ENCODE results near the gene OR7G1.

GRCh38 chr19:9156304-9156703 lies 40.7 kb upstream of the OR7G1 start:
- TF ChIP-seq TCF12 (IDR thresholded peaks at IDR 0.05; ENCODE audit: low read depth, low read length) (no peak), HDAC2 (IDR thresholded peaks at IDR 0.05; ENCODE audit: borderline replicate concordance in 1 of 2, low read depth in 2 of 2, low read length in 2 of 2) (no peak), POLR2AphosphoS5 (IDR thresholded peaks at IDR 0.05; ENCODE audit: low read depth, low read length) (no peak), KDM1A (IDR thresholded peaks at IDR 0.05; ENCODE audit: borderline replicate concordance, low read length) (no peak), EP300 (IDR thresholded peaks at IDR 0.05; ENCODE audit: borderline replicate concordance in 1 of 2, low read depth in 2 of 2, low read length in 2 of 2) (no peak), EZH2 (IDR thresholded peaks at IDR 0.05; ENCODE audit: low read depth, low read length, severe bottlenecking) (no peak), CBX8 (IDR thresholded peaks at IDR 0.05; ENCODE audit: borderline replicate concordance, low read depth, low read length) (no peak), POLR2A (IDR thresholded peaks at IDR 0.05; ENCODE audit: control extremely low read depth in 1 of 2, low read depth in 2 of 2, low read length in 2 of 2) (no peak), SUZ12 (IDR thresholded peaks at IDR 0.05; ENCODE audit: low read length) (no peak), YY1 (IDR thresholded peaks at IDR 0.05; ENCODE audit: low read depth, low read length) (no peak), TAF1 (IDR thresholded peaks at IDR 0.05; ENCODE audit: low read depth, low read length) (no peak)
- TF ChIP-seq, protein P1, sequence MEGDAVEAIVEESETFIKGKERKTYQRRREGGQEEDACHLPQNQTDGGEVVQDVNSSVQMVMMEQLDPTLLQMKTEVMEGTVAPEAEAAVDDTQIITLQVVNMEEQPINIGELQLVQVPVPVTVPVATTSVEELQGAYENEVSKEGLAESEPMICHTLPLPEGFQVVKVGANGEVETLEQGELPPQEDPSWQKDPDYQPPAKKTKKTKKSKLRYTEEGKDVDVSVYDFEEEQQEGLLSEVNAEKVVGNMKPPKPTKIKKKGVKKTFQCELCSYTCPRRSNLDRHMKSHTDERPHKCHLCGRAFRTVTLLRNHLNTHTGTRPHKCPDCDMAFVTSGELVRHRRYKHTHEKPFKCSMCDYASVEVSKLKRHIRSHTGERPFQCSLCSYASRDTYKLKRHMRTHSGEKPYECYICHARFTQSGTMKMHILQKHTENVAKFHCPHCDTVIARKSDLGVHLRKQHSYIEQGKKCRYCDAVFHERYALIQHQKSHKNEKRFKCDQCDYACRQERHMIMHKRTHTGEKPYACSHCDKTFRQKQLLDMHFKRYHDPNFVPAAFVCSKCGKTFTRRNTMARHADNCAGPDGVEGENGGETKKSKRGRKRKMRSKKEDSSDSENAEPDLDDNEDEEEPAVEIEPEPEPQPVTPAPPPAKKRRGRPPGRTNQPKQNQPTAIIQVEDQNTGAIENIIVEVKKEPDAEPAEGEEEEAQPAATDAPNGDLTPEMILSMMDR (IDR thresholded peaks at IDR 0.05; ENCODE audit: control extremely low read depth in 1 of 3, insufficient read depth in 1 of 3, low read depth in 1 of 3, low read length in 3 of 3) = no peak
- TF ChIP-seq, protein P2, sequence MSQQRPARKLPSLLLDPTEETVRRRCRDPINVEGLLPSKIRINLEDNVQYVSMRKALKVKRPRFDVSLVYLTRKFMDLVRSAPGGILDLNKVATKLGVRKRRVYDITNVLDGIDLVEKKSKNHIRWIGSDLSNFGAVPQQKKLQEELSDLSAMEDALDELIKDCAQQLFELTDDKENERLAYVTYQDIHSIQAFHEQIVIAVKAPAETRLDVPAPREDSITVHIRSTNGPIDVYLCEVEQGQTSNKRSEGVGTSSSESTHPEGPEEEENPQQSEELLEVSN (IDR thresholded peaks at IDR 0.05) = no peak

All from H1 (cell line).